HepG2 (cell line): ENCODE results near the gene HBM.

ENCODE experiments used
- HNRNPK ChIP-seq: fragments of 200-400 bp; formaldehyde crosslinking; IDR thresholded peaks from 2 replicates; pipeline ENCODE4 v1.6.1; 2018; ENCODE audit warnings: low read length, low read depth, moderate library complexity, mild to moderate bottlenecking; ENCODE audit not compliant: poor library complexity, severe bottlenecking
- MYC ChIP-seq: sonication (generic); formaldehyde crosslinking; IDR thresholded peaks from 2 replicates; pipeline ENCODE4 v1.9.0; 2021; ENCODE audit warnings: missing genetic modification reagents, borderline replicate concordance
- SETDB1 ChIP-seq: sonication (generic); formaldehyde crosslinking; IDR thresholded peaks from 2 replicates; pipeline ENCODE4 v1.5.1; 2020; ENCODE audit warnings: missing genetic modification reagents, mild to moderate bottlenecking, borderline replicate concordance
- ZBED4 ChIP-seq: sonication (generic); formaldehyde crosslinking; IDR thresholded peaks from 2 replicates; pipeline ENCODE4 v1.4.0; 2020; ENCODE audit warnings: missing genetic modification reagents, borderline replicate concordance
- ZNF607 ChIP-seq: sonication (generic); formaldehyde crosslinking; IDR thresholded peaks from 2 replicates; pipeline ENCODE4 v1.5.1; 2020; ENCODE audit warnings: missing genetic modification reagents, mild to moderate bottlenecking, borderline replicate concordance
- TF ChIP-seq, protein P1 (sequence below): sonication (generic); formaldehyde crosslinking; IDR thresholded peaks from 2 replicates; pipeline ENCODE4 v1.4.0; 2020; ENCODE audit warnings: mild to moderate bottlenecking, missing genetic modification reagents, borderline replicate concordance
- TF ChIP-seq, protein P2 (sequence below): sonication (generic); formaldehyde crosslinking; IDR thresholded peaks from 2 replicates; pipeline ENCODE4 v1.8.1; 2022; ENCODE audit warnings: mild to moderate bottlenecking, missing genetic modification reagents

- TF ChIP-seq, protein P1, sequence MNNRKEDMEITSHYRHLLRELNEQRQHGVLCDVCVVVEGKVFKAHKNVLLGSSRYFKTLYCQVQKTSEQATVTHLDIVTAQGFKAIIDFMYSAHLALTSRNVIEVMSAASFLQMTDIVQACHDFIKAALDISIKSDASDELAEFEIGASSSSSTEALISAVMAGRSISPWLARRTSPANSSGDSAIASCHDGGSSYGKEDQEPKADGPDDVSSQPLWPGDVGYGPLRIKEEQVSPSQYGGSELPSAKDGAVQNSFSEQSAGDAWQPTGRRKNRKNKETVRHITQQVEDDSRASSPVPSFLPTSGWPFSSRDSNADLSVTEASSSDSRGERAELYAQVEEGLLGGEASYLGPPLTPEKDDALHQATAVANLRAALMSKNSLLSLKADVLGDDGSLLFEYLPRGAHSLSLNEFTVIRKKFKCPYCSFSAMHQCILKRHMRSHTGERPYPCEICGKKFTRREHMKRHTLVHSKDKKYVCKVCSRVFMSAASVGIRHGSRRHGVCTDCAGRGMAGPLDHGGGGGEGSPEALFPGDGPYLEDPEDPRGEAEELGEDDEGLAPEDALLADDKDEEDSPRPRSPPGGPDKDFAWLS (CRISPR knock-in tag) = no peak
- no peak for TF ChIP-seq ZNF607 (CRISPR knock-in tag)
- TF ChIP-seq, protein P2, sequence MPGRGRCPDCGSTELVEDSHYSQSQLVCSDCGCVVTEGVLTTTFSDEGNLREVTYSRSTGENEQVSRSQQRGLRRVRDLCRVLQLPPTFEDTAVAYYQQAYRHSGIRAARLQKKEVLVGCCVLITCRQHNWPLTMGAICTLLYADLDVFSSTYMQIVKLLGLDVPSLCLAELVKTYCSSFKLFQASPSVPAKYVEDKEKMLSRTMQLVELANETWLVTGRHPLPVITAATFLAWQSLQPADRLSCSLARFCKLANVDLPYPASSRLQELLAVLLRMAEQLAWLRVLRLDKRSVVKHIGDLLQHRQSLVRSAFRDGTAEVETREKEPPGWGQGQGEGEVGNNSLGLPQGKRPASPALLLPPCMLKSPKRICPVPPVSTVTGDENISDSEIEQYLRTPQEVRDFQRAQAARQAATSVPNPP (CRISPR knock-in tag) = no peak
- no peak for TF ChIP-seq SETDB1 (CRISPR knock-in tag)
- no peak for TF ChIP-seq HNRNPK
- TF ChIP-seq ZBED4 (CRISPR knock-in tag) = no peak
- TF ChIP-seq MYC = no peak
Measured at GRCh38 chr16:143456-143855, 22.3 kb upstream of the HBM start.
